Measurements from ENCODE around the gene LSM12.

DNA sequence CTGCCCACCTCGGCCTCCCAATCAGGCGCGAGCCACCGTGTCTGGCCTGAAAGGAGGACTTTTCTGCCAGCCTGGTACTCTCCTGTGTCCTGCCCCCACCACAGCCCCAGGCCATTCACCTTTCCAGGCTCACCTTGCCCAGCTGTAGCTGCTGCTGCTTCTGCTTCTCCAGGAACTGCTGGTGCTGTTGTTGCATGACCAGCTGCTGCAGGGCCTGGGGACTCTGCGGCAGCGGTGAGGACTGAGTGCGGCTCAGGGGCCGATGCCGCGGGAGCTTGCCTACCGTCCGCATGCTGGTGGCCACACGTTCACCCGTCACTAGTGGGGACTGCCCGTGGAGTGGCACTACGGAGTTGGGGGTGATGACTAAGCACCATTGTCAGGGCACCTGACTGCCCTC lies 21.8 kb upstream of the LSM12 start:
- TF ChIP-seq, protein P1, sequence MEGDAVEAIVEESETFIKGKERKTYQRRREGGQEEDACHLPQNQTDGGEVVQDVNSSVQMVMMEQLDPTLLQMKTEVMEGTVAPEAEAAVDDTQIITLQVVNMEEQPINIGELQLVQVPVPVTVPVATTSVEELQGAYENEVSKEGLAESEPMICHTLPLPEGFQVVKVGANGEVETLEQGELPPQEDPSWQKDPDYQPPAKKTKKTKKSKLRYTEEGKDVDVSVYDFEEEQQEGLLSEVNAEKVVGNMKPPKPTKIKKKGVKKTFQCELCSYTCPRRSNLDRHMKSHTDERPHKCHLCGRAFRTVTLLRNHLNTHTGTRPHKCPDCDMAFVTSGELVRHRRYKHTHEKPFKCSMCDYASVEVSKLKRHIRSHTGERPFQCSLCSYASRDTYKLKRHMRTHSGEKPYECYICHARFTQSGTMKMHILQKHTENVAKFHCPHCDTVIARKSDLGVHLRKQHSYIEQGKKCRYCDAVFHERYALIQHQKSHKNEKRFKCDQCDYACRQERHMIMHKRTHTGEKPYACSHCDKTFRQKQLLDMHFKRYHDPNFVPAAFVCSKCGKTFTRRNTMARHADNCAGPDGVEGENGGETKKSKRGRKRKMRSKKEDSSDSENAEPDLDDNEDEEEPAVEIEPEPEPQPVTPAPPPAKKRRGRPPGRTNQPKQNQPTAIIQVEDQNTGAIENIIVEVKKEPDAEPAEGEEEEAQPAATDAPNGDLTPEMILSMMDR (IDR thresholded peaks at IDR 0.05), result no peak
- TF ChIP-seq POLR2A (IDR thresholded peaks at IDR 0.05), result no peak
